ENCODE results near the gene MILR1.
"Not testable (repeated sequence)": the region's sequence is repeated elsewhere in the genome, so short reads cannot be mapped to it uniquely, and the experiment has no call there.

Gene MILR1

GRCh38 chr17:64466834-64467233, 17.9 kb downstream of the MILR1 start:
- in situ Hi-C loops (cut with MboI; ENCODE audit: low sequenced_read_pairs) = not testable (repeated sequence)

- in situ Hi-C loops (cut with MboI; ENCODE audit: low sequenced_read_pairs) = no loop called here
Measured at GRCh38 chr17:64470625-64471024, 21.7 kb downstream of the MILR1 start.

GRCh38 chr17:64471440-64471839, 22.5 kb downstream of the MILR1 start:
- in situ Hi-C loops (cut with MboI; ENCODE audit: low sequenced_read_pairs) = no loop called here

- in situ Hi-C loops (cut with MboI; ENCODE audit: low sequenced_read_pairs) = no loop called here
Measured at GRCh38 chr17:64472564-64472963, 23.6 kb downstream of the MILR1 start.

GRCh38 chr17:64477849-64478248, 28.9 kb downstream of the MILR1 start:
- in situ Hi-C loops (cut with MboI; ENCODE audit: low sequenced_read_pairs) = no loop called here

- in situ Hi-C loops (cut with MboI; ENCODE audit: low sequenced_read_pairs) = loop anchor here (10.0 kb wide), 1 partner anchor 166 kb away; no protein-coding TSS in a partner anchor
Measured at GRCh38 chr17:64480951-64481350, 32.0 kb downstream of the MILR1 start.

GRCh38 chr17:64484380-64484779, 35.5 kb downstream of the MILR1 start:
- in situ Hi-C loops (cut with MboI; ENCODE audit: low sequenced_read_pairs) = loop anchor here (10.0 kb wide), 1 partner anchor 170 kb away; no protein-coding TSS in a partner anchor

GRCh38 chr17:64488301-64488700, 39.4 kb downstream of the MILR1 start:
- in situ Hi-C loops (cut with MboI; ENCODE audit: low sequenced_read_pairs) = loop anchor here (10.0 kb wide), 1 partner anchor 174 kb away; no protein-coding TSS in a partner anchor

GRCh38 chr17:64491034-64491860, 42.3 kb downstream of the MILR1 start:
- in situ Hi-C loops (cut with MboI; ENCODE audit: low sequenced_read_pairs) = loop anchor here (5.0 kb wide), 1 partner anchor 69 kb away; no protein-coding TSS in a partner anchor

- in situ Hi-C loops (cut with MboI; ENCODE audit: low sequenced_read_pairs) = loop anchor here (5.0 kb wide), 1 partner anchor 70 kb away; no protein-coding TSS in a partner anchor
Measured at GRCh38 chr17:64491994-64492393, 43.1 kb downstream of the MILR1 start.

GRCh38 chr17:64492481-64493109, 43.7 kb downstream of the MILR1 start:
- in situ Hi-C loops (cut with MboI; ENCODE audit: low sequenced_read_pairs) = loop anchor here (5.0 kb wide), 1 partner anchor 70 kb away; no protein-coding TSS in a partner anchor

GRCh38 chr17:64494121-64494520, 45.2 kb downstream of the MILR1 start:
- in situ Hi-C loops (cut with MboI; ENCODE audit: low sequenced_read_pairs) = loop anchor here (5.0 kb wide), 1 partner anchor 72 kb away; no protein-coding TSS in a partner anchor

- in situ Hi-C loops (cut with MboI; ENCODE audit: low sequenced_read_pairs) = not testable (repeated sequence)
Measured at GRCh38 chr17:64495300-64495699, 46.4 kb downstream of the MILR1 start.

GRCh38 chr17:64496348-64496785, 47.5 kb downstream of the MILR1 start:
- in situ Hi-C loops (cut with MboI; ENCODE audit: low sequenced_read_pairs) = no loop called here

GRCh38 chr17:64496786-64497564, 48.1 kb downstream of the MILR1 start, which contains the start of gene POLG2:
Gene POLG2 (minus strand): TSS chr17:64497054. CDS start chr17:64496968, 86 bp downstream.
- in situ Hi-C loops (cut with MboI; ENCODE audit: low sequenced_read_pairs) = no loop called here

GRCh38 chr17:64497565-64498035, 48.7 kb downstream of the MILR1 start:
- in situ Hi-C loops (cut with MboI; ENCODE audit: low sequenced_read_pairs) = no loop called here

GRCh38 chr17:64498308-64499203, 49.6 kb downstream of the MILR1 start:
- in situ Hi-C loops (cut with MboI; ENCODE audit: low sequenced_read_pairs) = no loop called here

GRCh38 chr17:64499805-64500486, 51.0 kb downstream of the MILR1 start:
- in situ Hi-C loops (cut with MboI; ENCODE audit: low sequenced_read_pairs) = no loop called here

- in situ Hi-C loops (cut with MboI; ENCODE audit: low sequenced_read_pairs) = no loop called here
Measured at GRCh38 chr17:64500487-64500859, 51.6 kb downstream of the MILR1 start.

Data from HL-60/S4 treated with phorbol 12-myristate 13-acetate at 8.2 ng/mL for 4 days and 3 days (cell line).